ENCODE data around the gene JAZF1. TPM values are rescaled to one million over a fixed set of nuclear protein-coding genes. Genes with fewer than 3 reads are reported as not detected.

Gene JAZF1
- total and polyA plus RNA-seq, 2 of the 8 experiments (the other 6 are each of a cell fraction or from before 2014, with no cell fraction given), result 2.6 to 21.8 TPM

DNA sequence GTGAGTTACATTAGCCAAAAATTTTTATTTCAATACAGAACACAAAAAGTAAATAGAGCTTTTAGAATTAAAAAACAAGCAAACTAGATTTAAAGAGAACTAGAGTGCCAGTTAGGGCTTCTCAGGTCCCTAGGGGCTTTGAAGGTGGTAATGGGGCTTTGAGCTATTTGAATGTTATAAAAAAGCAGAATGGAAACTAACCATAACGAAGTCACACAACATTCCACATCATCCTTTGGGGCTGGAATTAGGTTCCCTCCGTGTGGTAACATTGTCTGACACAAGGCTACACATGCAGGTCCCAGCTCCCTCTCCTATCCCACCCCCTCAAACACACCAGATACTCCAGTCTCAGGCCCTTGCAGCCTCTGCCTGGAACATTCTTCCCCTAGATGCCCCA, 15.3 kb downstream of the JAZF1 start:
- H3K18ac ChIP-seq (ENCODE audit: extremely low read depth, low read length), result no peak overlapping the region
- no peak overlapping the region for H2BK5ac ChIP-seq (ENCODE audit: low read depth, low read length)
- H3K56ac ChIP-seq (replicated peaks; ENCODE audit: insufficient read length, low read depth, low read length), result no peak overlapping the region
- DNase-seq (ENCODE audit: low read depth in 1 of 2, low spot score in 2 of 2) (no peak), FAIRE-seq (no peak)
- H2AK5ac ChIP-seq (ENCODE audit: low read depth, low read length), result no peak overlapping the region
- H3K27ac ChIP-seq (ENCODE audit: low read depth, low read length), result no peak overlapping the region
- no peak overlapping the region for H2AFZ ChIP-seq (ENCODE audit: low read length)
- H3K4ac ChIP-seq (replicated peaks; ENCODE audit: insufficient read length, low read depth, low read length), result no peak overlapping the region
- no peak overlapping the region for H2BK12ac ChIP-seq (ENCODE audit: low read depth, low read length)
- no peaks in the 10 kb centered on the region for H3K36me3 ChIP-seq (ENCODE audit: control insufficient read depth in 2 of 4, insufficient read depth in 4 of 4, low read length in 3 of 4)
- peaks cover 0 to 8% of the 10 kb centered on the region in 2 experiments; a peak in 3 of 4 replicates for H3K79me2 ChIP-seq (ENCODE audit: control insufficient read depth in 1 of 2, insufficient read depth in 2 of 2, low read length in 2 of 2)
- H3K4me1 ChIP-seq (replicated peaks in 1 of 4; ENCODE audit: control insufficient read depth in 3 of 4, insufficient read depth in 4 of 4, low read length in 3 of 4), result peaks cover 0 to 7% (median 1%) of the 10 kb centered on the region in 4 experiments; a peak in 2 of 7 replicates
- ChIA-PET POLR2A (ENCODE audit: partially characterized antibody) (no interaction called here), CTCF (ENCODE audit: partially characterized antibody) (interaction anchor here (1.2 to 1.4 kb wide), 3 partner anchors 34 to 199 kb away, joined by 4 to 5 read pairs (median 4); no protein-coding TSS in a partner anchor)
- H4K20me1 ChIP-seq (replicated peaks in 1 of 2; ENCODE audit: control insufficient read depth in 1 of 2, insufficient read depth in 2 of 2, low read length in 2 of 2), result no peaks in the 10 kb centered on the region
- H3K23ac ChIP-seq (ENCODE audit: insufficient read length), result no peak overlapping the region
- H4K8ac ChIP-seq (ENCODE audit: extremely low read depth, insufficient read depth, low read length), result no peak overlapping the region
- WGBS, 2 experiments (ENCODE audit: extremely low coverage in 1 of 2, insufficient coverage in 1 of 2, insufficient read length in 1 of 2, insufficient replicate concordance in 2 of 2, low coverage in 1 of 2, low lambda C conversion rate in 2 of 2, missing lambda C conversion rate in 1 of 2), result 88% methylated on average over 2 of the region's 2 CpGs; no CpG with 5 or more reads in 1 of the 2 experiments
- H3K14ac ChIP-seq (ENCODE audit: insufficient read length), result no peak overlapping the region
- H3K9ac ChIP-seq (replicated peaks in 1 of 4; ENCODE audit: extremely low read depth in 1 of 4, low read depth in 3 of 4, low read length in 3 of 4), result no peak overlapping the region
- no peak overlapping the region for H2BK120ac ChIP-seq (replicated peaks; ENCODE audit: low read depth, low read length)
- H3K79me1 ChIP-seq (ENCODE audit: low read depth, low read length), result no peaks in the 10 kb centered on the region; the same call in 1 of the 2 replicates
- TF ChIP-seq SP4 (IDR thresholded peaks at IDR 0.05; ENCODE audit: low read length), result no peak
- TF ChIP-seq, protein P1, sequence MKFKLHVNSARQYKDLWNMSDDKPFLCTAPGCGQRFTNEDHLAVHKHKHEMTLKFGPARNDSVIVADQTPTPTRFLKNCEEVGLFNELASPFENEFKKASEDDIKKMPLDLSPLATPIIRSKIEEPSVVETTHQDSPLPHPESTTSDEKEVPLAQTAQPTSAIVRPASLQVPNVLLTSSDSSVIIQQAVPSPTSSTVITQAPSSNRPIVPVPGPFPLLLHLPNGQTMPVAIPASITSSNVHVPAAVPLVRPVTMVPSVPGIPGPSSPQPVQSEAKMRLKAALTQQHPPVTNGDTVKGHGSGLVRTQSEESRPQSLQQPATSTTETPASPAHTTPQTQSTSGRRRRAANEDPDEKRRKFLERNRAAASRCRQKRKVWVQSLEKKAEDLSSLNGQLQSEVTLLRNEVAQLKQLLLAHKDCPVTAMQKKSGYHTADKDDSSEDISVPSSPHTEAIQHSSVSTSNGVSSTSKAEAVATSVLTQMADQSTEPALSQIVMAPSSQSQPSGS (IDR thresholded peaks at IDR 0.05; ENCODE audit: low read length), result no peak
- TF ChIP-seq RXRA (IDR thresholded peaks at IDR 0.05; ENCODE audit: insufficient read depth, low read depth, low read length), result no peak
- TF ChIP-seq KDM5A (IDR thresholded peaks at IDR 0.05; ENCODE audit: low read length), result no peak
- TF ChIP-seq POLR2A (IDR thresholded peaks at IDR 0.05; ENCODE audit: control extremely low read depth in 1 of 2, low read depth in 2 of 2, low read length in 2 of 2), result no peak
- no peak overlapping the region for H4K5ac ChIP-seq (ENCODE audit: insufficient read length, low read depth, low read length)
- no peak overlapping the region for H3K4me3 ChIP-seq (ENCODE audit: extremely low read depth in 1 of 4, insufficient read depth in 2 of 4, low read depth in 3 of 4, low read length in 4 of 4)
- H4K91ac ChIP-seq (replicated peaks; ENCODE audit: insufficient read length, low read length), result no peak overlapping the region
- no peak overlapping the region for H3K4me2 ChIP-seq (ENCODE audit: insufficient read depth in 1 of 2, low read depth in 2 of 2, low read length in 2 of 2)
- no peaks in the 10 kb centered on the region for H3K9me3 ChIP-seq (ENCODE audit: insufficient read depth in 2 of 2, low read depth in 1 of 2, low read length in 1 of 2)
- H2BK15ac ChIP-seq (ENCODE audit: low read length), result no peak overlapping the region
- peaks cover 1% of the 10 kb centered on the region; the same call in 1 of the 2 replicates for H3K23me2 ChIP-seq (ENCODE audit: low read depth, low read length)
- H3K27me3 ChIP-seq (replicated peaks in 1 of 4; ENCODE audit: control insufficient read depth in 3 of 4, extremely low read depth in 1 of 4, insufficient read depth in 3 of 4, low read length in 3 of 4), result no peaks in the 10 kb centered on the region
- H2BK20ac ChIP-seq (ENCODE audit: low read length), result no peak overlapping the region

All from H1 (cell line).